Measurements from ENCODE around the gene G2E3.

DNA sequence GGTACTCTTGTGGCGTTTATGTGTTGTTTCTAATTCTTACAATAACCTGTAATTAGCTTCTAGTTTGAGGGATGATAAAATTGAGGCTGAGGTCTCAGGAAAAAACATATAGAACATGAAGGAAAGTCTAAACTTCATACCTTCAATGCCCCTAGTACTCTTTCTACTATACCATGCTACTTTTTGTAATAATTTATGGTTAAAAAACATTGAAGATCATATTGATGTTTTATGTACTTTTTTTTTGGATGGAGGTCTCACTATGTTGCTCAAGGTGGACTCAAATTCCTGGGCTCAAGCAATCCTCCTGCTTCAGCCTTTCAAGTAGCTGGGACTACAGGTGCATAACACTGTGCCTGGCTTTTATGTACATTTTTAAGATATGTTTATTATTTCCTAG, 13.8 kb downstream of the G2E3 start:
- TF ChIP-seq, protein P1, sequence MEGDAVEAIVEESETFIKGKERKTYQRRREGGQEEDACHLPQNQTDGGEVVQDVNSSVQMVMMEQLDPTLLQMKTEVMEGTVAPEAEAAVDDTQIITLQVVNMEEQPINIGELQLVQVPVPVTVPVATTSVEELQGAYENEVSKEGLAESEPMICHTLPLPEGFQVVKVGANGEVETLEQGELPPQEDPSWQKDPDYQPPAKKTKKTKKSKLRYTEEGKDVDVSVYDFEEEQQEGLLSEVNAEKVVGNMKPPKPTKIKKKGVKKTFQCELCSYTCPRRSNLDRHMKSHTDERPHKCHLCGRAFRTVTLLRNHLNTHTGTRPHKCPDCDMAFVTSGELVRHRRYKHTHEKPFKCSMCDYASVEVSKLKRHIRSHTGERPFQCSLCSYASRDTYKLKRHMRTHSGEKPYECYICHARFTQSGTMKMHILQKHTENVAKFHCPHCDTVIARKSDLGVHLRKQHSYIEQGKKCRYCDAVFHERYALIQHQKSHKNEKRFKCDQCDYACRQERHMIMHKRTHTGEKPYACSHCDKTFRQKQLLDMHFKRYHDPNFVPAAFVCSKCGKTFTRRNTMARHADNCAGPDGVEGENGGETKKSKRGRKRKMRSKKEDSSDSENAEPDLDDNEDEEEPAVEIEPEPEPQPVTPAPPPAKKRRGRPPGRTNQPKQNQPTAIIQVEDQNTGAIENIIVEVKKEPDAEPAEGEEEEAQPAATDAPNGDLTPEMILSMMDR (conservative IDR thresholded peaks at IDR 0.05; ENCODE audit: low read depth in 2 of 2), result no peak
- no peak for TF ChIP-seq POLR2AphosphoS5 (IDR thresholded peaks at IDR 0.05; ENCODE audit: low read depth)
- no peak for TF ChIP-seq JUNB (IDR thresholded peaks at IDR 0.05; ENCODE audit: unreplicated experiment)
- no peak for TF ChIP-seq EZH2 (IDR thresholded peaks at IDR 0.05; ENCODE audit: low read depth, unreplicated experiment)
